Stimulated activated naive CD8-positive, alpha-beta T cell treated with anti-CD3 and anti-CD28 coated beads, Interleukin-15, amount 100 ng/mL, for 72 hours (primary cell): ENCODE measurements around the gene MTSS2.
"Not testable (repeated sequence)": the region's sequence is repeated elsewhere in the genome, so short reads cannot be mapped to it uniquely, and the experiment has no call there.

Experiments
- ATAC-seq: fragments of 150-1000 bp; cut with Tn5 transposase; 2 replicates; pipeline ENCODE4 v1.10.0; 2021; ENCODE audit warnings: mild to moderate bottlenecking, moderate library complexity
- DNase-seq, 2 donors: peaks; one replicate each; pipeline ENCODE4 v3.0.0; 2021 to 2022
- H3K27ac Mint-ChIP-seq, 2 donors: one replicate each; pipeline ENCODE4 v1.8.0; 2022; ENCODE audit warnings: mild to moderate bottlenecking in 2 of 2, mixed read lengths in 2 of 2, moderate library complexity in 2 of 2
- H3K27me3 Mint-ChIP-seq: one replicate; pipeline ENCODE4 v1.8.0; 2022; ENCODE audit warnings: mixed read lengths
- H3K4me1 Mint-ChIP-seq: one replicate; pipeline ENCODE4 v1.8.0; 2022; ENCODE audit warnings: mild to moderate bottlenecking, mixed read lengths
- H3K4me3 Mint-ChIP-seq, 2 donors: one replicate each; pipeline ENCODE4 v1.8.0; 2022; ENCODE audit warnings: mild to moderate bottlenecking in 2 of 2, mixed read lengths in 2 of 2, moderate library complexity in 1 of 2
- H3K9me3 Mint-ChIP-seq, 2 donors: one replicate each; pipeline ENCODE4 v1.8.0; 2022; ENCODE audit warnings: mixed read lengths in 2 of 2

Gene MTSS2

GRCh38 chr16:70676675-70677498 is 9.0 kb downstream of the MTSS2 start:
- Mint-ChIP-seq H3K27me3 (no peaks in the 10 kb centered on the region), H3K9me3 (no peaks in the 10 kb centered on the region), H3K4me3 (no peak overlapping the region), H3K4me1 (peaks cover 31% of the 10 kb centered on the region), H3K27ac (peak overlapping the region in 1 of 2 donors; percentile 27)
- ATAC-seq (no peak), DNase-seq (no peak)

GRCh38 chr16:70675851-70676513 is 9.9 kb downstream of the MTSS2 start:
- peak overlapping the region in 1 of 2 donors; percentile 55 for H3K27ac Mint-ChIP-seq

GRCh38 chr16:70674221-70675014 is 11.4 kb downstream of the MTSS2 start:
- H3K4me3 Mint-ChIP-seq = no peak overlapping the region
- H3K4me1 Mint-ChIP-seq = peaks cover 10% of the 10 kb centered on the region
- peak overlapping the region in 1 of 2 donors; percentile 36 for H3K27ac Mint-ChIP-seq
- no peak for ATAC-seq
- H3K27me3 Mint-ChIP-seq = no peaks in the 10 kb centered on the region
- DNase-seq = no peak
- H3K9me3 Mint-ChIP-seq = no peaks in the 10 kb centered on the region

More at GRCh38 chr16:70675851-70676513, 9.9 kb downstream of the MTSS2 start:
- H3K4me1 Mint-ChIP-seq = peaks cover 21% of the 10 kb centered on the region
- H3K4me3 Mint-ChIP-seq = no peak overlapping the region
- ATAC-seq (no peak), DNase-seq (no peak)
- no peaks in the 10 kb centered on the region for H3K9me3 Mint-ChIP-seq
- H3K27me3 Mint-ChIP-seq = no peaks in the 10 kb centered on the region

- H3K9me3 Mint-ChIP-seq = not testable (repeated sequence)
Observed at GRCh38 chr16:70670938-70671337, 14.9 kb downstream of the MTSS2 start.

GRCh38 chr16:70670175-70670574 is 15.7 kb downstream of the MTSS2 start:
- H3K9me3 Mint-ChIP-seq = no peaks in the 10 kb centered on the region
- H3K4me3 Mint-ChIP-seq = no peak overlapping the region
- H3K27me3 Mint-ChIP-seq = no peaks in the 10 kb centered on the region
- H3K27ac Mint-ChIP-seq = peak overlapping the region in 1 of 2 donors; percentile 44
- ATAC-seq = no peak
- DNase-seq = no peak
- H3K4me1 Mint-ChIP-seq = no peaks in the 10 kb centered on the region

More at GRCh38 chr16:70670938-70671337, 14.9 kb downstream of the MTSS2 start:
- H3K27me3 Mint-ChIP-seq, H3K27ac Mint-ChIP-seq, DNase-seq, H3K4me3 Mint-ChIP-seq, ATAC-seq, H3K4me1 Mint-ChIP-seq: not testable (repeated sequence)

- H3K4me1 Mint-ChIP-seq = peaks cover 6% of the 10 kb centered on the region
- H3K27me3 Mint-ChIP-seq = no peaks in the 10 kb centered on the region
- no peak for ATAC-seq
- H3K27ac Mint-ChIP-seq = peak overlapping the region in 1 of 2 donors; percentile 72
- DNase-seq = no peak
- H3K9me3 Mint-ChIP-seq = no peaks in the 10 kb centered on the region
- H3K4me3 Mint-ChIP-seq = no peak overlapping the region
Observed at GRCh38 chr16:70665806-70666735, 19.8 kb downstream of the MTSS2 start.

- DNase-seq (no peak), ATAC-seq (no peak)
- Mint-ChIP-seq H3K27me3 (no peaks in the 10 kb centered on the region), H3K4me3 (no peak overlapping the region), H3K4me1 (peaks cover 11% of the 10 kb centered on the region), H3K27ac (no peak overlapping the region), H3K9me3 (no peaks in the 10 kb centered on the region)
Observed at GRCh38 chr16:70665113-70665694, 20.6 kb downstream of the MTSS2 start.

- Mint-ChIP-seq H3K4me3 (no peak overlapping the region), H3K27me3 (no peaks in the 10 kb centered on the region), H3K4me1 (peaks cover 11% of the 10 kb centered on the region), H3K9me3 (no peaks in the 10 kb centered on the region), H3K27ac (no peak overlapping the region)
- no peak for DNase-seq
- peak; percentile 46 for ATAC-seq
Observed at GRCh38 chr16:70664325-70665112, 21.3 kb downstream of the MTSS2 start.

- no peak for DNase-seq
- ATAC-seq = peak; percentile 61
Observed at GRCh38 chr16:70663524-70664324, 22.1 kb downstream of the MTSS2 start.

GRCh38 chr16:70662991-70663523 is 22.8 kb downstream of the MTSS2 start:
- no peak for ATAC-seq
- Mint-ChIP-seq H3K4me1 (peaks cover 11% of the 10 kb centered on the region), H3K4me3 (no peak overlapping the region), H3K9me3 (no peaks in the 10 kb centered on the region), H3K27me3 (no peaks in the 10 kb centered on the region), H3K27ac (peak overlapping the region in 1 of 2 donors; percentile 95)
- DNase-seq = no peak

More at GRCh38 chr16:70663524-70664324, 22.1 kb downstream of the MTSS2 start:
- Mint-ChIP-seq H3K27me3 (no peaks in the 10 kb centered on the region), H3K27ac (no peak overlapping the region), H3K4me1 (peaks cover 11% of the 10 kb centered on the region), H3K4me3 (no peak overlapping the region), H3K9me3 (no peaks in the 10 kb centered on the region)

GRCh38 chr16:70661918-70662641 is 23.8 kb downstream of the MTSS2 start:
- no peak for ATAC-seq
- DNase-seq = no peak
- no peak overlapping the region for H3K4me3 Mint-ChIP-seq

GRCh38 chr16:70661534-70661917 is 24.3 kb downstream of the MTSS2 start:
- no peak for ATAC-seq
- no peak for DNase-seq
- Mint-ChIP-seq H3K4me1 (peaks cover 11% of the 10 kb centered on the region), H3K27ac (peak overlapping the region in 1 of 2 donors; percentile 44), H3K4me3 (no peak overlapping the region), H3K27me3 (no peaks in the 10 kb centered on the region), H3K9me3 (no peaks in the 10 kb centered on the region)

More at GRCh38 chr16:70661918-70662641, 23.8 kb downstream of the MTSS2 start:
- H3K27ac Mint-ChIP-seq = no peak overlapping the region
- H3K9me3 Mint-ChIP-seq = no peaks in the 10 kb centered on the region
- H3K27me3 Mint-ChIP-seq = no peaks in the 10 kb centered on the region
- H3K4me1 Mint-ChIP-seq = peaks cover 11% of the 10 kb centered on the region
